Mucosa of descending colon (tissue), 3 donors: ENCODE measurements around the gene GYS2. TPM values are rescaled to one million over a fixed set of nuclear protein-coding genes. Genes with fewer than 3 reads are reported as not detected.
A peak's percentile ranks its signal among the peaks of the same experiment; 100 is the strongest.

Source experiments
- ATAC-seq: fragments of 200-7000 bp; cut with Tn5 transposase; one replicate; pipeline ENCODE4 v1.9.1; 2020; ENCODE audit warnings: mild to moderate bottlenecking, moderate library complexity
- DNase-seq, 3 donors: peaks; one replicate each; pipeline ENCODE4 v3.0.0-alpha.2; 2020
- H3K36me3 ChIP-seq: fragments of 200-600 bp; one replicate; pipeline ENCODE4 v1.8.0; 2021; ENCODE audit warnings: low read depth, mild to moderate bottlenecking
- H3K4me1 ChIP-seq: fragments of 200-600 bp; one replicate; pipeline ENCODE4 v1.8.0; 2021; ENCODE audit warnings: low read depth, mild to moderate bottlenecking
- H3K4me3 ChIP-seq: fragments of 200-600 bp; one replicate; pipeline ENCODE4 v1.8.0; 2021; ENCODE audit warnings: mild to moderate bottlenecking
- H3K9me3 ChIP-seq: fragments of 200-600 bp; one replicate; pipeline ENCODE4 v1.8.0; 2021; ENCODE audit warnings: mild to moderate bottlenecking
- intact Hi-C, 2 donors: fragments of 100-400 bp; cut with DNase I in 1 of 2; cut with micrococcal nuclease in 1 of 2; formaldehyde crosslinking; loops; one replicate each; pipeline versions ENCODE4 v1.11.0 to v1.11.1; 2022; cut with DNase I, micrococcal nuclease
- total RNA-seq, 3 donors: library from RNA; stranded (reverse); fragmentation: NEBNext Ultra II Directional in 2 of 3; extraction: Animal tissue kit (Norgen Biotek cat#: 25700) in 2 of 3; gene quantifications; one replicate each; pipeline versions ENCODE4 v1.2.1 to v1.2.4, GENCODE V29; 2021 to 2023
- TF ChIP-seq, protein P1 (sequence below): fragments of 200-600 bp; IDR thresholded peaks from one replicate; pipeline ENCODE4 v1.8.0; 2022; ENCODE audit warnings: antibody characterized with exemption, mild to moderate bottlenecking
- donor health status: DM: no; HTN: no; CAD: no; lungs with moderate emphysema.
- donor health status: DM: no; HTN: no; CAD: no.
- donor health status: DM: no; HTN: yes; CAD: no.

GYS2 gene
- total RNA-seq, 3 donors from 2014 or later = not detected

DNA sequence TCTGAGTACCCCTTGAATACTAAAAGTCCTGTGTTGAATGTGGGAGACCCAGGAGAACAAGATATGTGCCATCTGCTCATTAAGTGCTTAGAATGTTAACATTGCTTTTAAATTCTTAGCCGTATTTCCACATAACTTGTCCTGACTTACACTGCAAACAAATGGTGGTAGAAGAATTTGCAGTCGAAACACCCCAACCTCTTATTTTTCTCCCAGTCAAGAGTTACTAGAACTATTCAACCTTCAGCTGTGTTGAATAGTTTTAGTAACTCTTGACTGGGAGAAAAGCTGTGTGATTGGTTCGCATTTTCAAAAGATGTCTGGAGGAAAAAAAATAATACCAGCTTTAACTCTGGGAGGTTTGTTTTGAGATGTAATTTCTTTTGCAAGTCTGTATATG, 86.2 kb downstream of the GYS2 start:
- Histone ChIP-seq H3K36me3 (no peaks in the 10 kb centered on the region), H3K4me1 (no peaks in the 10 kb centered on the region), H3K9me3 (no peaks in the 10 kb centered on the region), H3K4me3 (no peak overlapping the region)
- TF ChIP-seq, protein P1, sequence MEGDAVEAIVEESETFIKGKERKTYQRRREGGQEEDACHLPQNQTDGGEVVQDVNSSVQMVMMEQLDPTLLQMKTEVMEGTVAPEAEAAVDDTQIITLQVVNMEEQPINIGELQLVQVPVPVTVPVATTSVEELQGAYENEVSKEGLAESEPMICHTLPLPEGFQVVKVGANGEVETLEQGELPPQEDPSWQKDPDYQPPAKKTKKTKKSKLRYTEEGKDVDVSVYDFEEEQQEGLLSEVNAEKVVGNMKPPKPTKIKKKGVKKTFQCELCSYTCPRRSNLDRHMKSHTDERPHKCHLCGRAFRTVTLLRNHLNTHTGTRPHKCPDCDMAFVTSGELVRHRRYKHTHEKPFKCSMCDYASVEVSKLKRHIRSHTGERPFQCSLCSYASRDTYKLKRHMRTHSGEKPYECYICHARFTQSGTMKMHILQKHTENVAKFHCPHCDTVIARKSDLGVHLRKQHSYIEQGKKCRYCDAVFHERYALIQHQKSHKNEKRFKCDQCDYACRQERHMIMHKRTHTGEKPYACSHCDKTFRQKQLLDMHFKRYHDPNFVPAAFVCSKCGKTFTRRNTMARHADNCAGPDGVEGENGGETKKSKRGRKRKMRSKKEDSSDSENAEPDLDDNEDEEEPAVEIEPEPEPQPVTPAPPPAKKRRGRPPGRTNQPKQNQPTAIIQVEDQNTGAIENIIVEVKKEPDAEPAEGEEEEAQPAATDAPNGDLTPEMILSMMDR = no peak
- DNase-seq (no peak), ATAC-seq (no peak)
- intact Hi-C loops = no loop called here

DNA sequence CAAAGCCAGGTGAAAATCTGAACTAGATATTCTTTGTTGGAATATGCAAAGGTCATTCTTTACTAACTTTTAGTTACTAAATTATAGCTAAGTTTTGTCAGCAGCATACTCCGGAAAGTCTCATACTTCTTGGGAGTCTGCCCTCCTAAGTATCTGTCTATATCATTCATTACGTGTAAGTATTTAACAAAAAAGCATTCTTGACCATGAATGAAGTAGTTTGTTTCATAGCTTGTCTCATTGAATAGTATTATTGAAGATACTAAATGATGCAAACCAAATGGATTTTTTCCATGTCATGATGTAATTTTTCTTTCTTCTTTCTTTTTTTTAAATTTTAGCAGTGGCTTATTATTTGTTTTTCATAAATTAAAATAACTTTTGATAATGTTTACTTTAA, 88.4 kb downstream of the GYS2 start:
- H3K4me3 ChIP-seq = no peak overlapping the region
- no peaks in the 10 kb centered on the region for H3K9me3 ChIP-seq
- TF ChIP-seq, protein P1 = no peak
- ATAC-seq = no peak
- H3K4me1 ChIP-seq = no peaks in the 10 kb centered on the region
- no peaks in the 10 kb centered on the region for H3K36me3 ChIP-seq
- intact Hi-C loops = no loop called here
- no peak for DNase-seq

DNA sequence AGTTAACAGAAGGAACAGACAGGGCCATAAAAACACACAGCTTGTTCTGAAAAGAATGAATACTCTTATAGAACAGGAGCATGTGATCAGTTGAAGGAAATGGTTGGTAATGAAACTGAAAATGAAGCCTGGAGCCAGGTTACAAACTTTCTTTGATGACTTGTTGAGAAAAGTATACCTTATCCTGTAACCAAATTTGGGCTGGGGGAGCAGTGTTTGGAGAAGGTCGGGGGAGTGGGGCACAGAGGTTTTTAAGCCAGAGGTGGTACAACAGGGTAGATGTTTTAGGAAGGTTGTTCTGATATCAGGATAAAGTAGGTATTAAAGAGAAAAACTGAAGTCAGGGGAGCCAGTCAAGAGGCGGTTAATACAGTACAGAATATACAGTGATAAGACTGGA, 94.9 kb downstream of the GYS2 start:
- Histone ChIP-seq H3K9me3 (no peaks in the 10 kb centered on the region), H3K36me3 (no peaks in the 10 kb centered on the region), H3K4me1 (no peaks in the 10 kb centered on the region), H3K4me3 (no peak overlapping the region)
- TF ChIP-seq, protein P1 = no peak
- peak; percentile 24 for ATAC-seq
- DNase-seq = no peak
- intact Hi-C loops = no loop called here

DNA sequence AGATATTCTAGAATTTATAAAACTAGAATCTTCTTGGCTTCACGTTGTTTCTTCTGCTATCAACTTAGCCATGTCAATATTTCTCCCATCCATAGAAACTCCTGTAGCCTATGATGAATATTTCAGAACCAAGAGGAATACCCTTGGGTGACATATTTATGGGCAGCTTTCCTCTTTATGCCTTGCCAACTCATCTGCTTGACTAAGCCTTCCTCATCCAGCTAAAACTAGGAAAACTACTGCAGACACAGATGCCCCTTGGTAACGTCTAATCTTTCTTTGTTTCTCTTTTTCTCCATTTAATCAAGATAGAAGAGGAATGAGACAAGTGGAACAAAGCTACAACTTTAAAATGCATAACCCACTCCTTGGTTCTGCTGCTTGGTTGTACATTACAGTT, 96.8 kb downstream of the GYS2 start:
- no peak overlapping the region for H3K4me3 ChIP-seq
- intact Hi-C loops = no loop called here
- TF ChIP-seq, protein P1 = no peak

DNA sequence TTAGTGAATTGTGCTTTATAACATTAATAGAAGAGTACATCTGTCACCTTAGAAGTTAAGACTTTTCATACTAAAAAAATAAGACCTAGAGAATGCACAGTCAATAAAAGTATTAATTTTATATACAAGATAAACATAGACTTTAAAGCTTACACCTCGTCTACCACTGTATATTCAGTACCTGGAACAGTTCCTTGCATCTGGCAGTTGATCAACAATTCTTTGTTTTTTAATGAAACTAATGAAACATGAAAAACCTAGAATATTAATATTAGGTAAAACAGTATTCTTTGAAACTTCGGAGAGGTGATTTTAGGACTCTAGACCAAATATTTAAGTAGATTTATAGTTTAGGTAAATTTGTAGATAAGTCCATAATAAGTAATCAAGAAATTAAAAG, 98.8 kb downstream of the GYS2 start:
- H3K4me1 ChIP-seq = peaks cover 9% of the 10 kb centered on the region
- no peaks in the 10 kb centered on the region for H3K36me3 ChIP-seq
- TF ChIP-seq, protein P1 = no peak
- intact Hi-C loops = no loop called here
- no peaks in the 10 kb centered on the region for H3K9me3 ChIP-seq
- ATAC-seq (no peak), DNase-seq (no peak)
- H3K4me3 ChIP-seq = no peak overlapping the region

More for the DNA sequence above, 96.8 kb downstream of the GYS2 start:
- Histone ChIP-seq H3K4me1 (peaks cover 5% of the 10 kb centered on the region), H3K36me3 (no peaks in the 10 kb centered on the region), H3K9me3 (no peaks in the 10 kb centered on the region)
- no peak for ATAC-seq
- DNase-seq = no peak

DNA sequence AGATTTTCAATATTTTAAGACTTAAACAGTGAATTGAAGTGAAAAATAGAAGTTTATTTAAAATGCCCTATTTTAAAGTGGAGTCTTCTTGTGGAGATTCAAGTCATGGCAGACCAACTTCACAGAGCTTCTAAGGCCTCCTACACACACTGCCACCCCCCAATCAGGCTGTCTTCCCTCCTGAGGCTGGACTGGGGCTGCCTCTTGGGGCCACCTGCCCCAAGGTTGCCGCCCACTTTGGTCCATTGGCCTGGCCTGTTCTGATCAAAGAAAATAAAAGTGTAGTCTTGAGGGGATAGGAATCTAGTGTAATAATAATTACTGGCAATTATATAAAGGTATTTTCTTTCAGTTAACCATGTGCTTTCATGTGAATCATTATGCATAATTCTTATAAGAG, 101.8 kb downstream of the GYS2 start:
- TF ChIP-seq, protein P1 = no peak
- ATAC-seq (no peak), DNase-seq (no peak)
- no peaks in the 10 kb centered on the region for H3K9me3 ChIP-seq
- H3K4me3 ChIP-seq = no peak overlapping the region
- H3K36me3 ChIP-seq = no peaks in the 10 kb centered on the region
- intact Hi-C loops = no loop called here
- peaks cover 15% of the 10 kb centered on the region for H3K4me1 ChIP-seq
